Measurements from ENCODE around the gene FAM217B.
"Not testable (repeated sequence)": the region's sequence is repeated elsewhere in the genome, so short reads cannot be mapped to it uniquely, and the experiment has no call there.

FAM217B gene

DNA sequence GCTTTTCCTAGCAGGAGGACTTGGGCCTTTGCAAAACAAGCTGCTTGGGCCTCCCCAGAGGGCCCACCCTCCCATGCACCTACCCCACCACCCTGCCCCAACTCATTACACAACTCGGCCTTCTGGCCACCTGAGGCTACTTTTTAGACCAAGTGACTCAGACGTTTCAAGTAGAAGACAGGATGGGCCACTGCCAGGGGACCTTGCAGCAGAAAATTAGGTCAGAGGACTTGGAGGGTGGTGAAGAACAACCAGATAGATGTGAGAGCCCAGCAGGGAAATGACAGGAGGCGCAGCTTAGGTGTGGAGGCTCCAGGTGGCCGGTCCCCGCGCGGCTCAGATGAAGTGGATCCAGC is 1.5 kb upstream of the FAM217B start:
- no peak for DNase-seq (ENCODE audit: low spot score)

DNA sequence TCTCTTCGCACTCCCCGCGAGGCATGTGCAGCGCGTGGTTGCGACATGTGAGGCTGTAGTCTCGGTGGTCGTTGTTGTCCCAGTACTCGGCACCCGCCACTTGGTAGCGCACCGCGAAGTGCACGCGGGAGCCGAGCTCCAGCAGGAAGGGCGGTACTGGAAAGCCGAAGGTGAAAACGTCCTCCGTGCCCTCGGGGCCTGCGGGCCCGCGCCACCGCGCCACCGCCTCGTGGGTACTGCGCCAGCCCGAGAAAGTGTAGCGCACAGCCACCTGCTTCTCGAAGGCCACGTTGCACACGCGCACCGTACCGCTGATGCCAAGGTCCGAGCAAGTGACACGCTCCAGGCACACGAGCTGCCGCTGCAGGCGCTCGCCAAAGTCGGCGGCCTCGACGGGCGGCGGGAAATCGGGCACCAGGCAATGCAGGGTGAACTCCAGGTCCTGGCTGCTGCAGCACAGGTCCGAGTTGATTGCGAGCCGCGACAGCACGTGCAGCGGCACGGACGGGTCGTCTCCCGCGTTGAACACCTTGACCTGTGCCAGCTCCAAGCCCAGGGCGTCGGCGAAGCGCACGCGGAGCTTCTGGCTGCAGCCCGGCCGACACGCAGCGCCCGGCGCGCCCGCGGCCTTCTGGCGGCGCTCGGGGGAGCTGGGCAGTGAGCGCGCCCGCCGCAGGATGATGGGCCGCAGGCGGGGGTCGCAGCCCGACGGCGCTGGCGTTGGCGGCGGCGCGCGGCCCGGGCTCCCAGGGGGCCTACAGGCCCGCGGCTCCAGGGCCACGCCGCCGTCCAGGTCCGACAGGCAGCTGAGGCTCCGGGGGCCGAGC is 924 bp upstream of the FAM217B start:
- no peak for DNase-seq (ENCODE audit: low spot score)

DNA sequence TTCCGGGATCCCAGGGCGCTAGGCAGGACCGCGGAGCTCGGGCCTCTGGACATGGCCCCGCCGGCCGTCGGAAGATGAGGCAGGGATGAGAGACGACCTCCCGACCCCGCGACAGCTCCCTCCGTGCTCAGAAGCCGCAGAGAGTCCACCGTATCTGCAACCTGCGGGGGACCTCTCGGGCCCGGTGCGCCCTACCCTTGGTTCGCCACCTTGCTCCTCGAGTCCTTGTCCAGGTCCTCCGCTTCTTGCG is 385 bp upstream of the FAM217B start:
- DNase-seq (ENCODE audit: low spot score) = peak; percentile 42

DNA sequence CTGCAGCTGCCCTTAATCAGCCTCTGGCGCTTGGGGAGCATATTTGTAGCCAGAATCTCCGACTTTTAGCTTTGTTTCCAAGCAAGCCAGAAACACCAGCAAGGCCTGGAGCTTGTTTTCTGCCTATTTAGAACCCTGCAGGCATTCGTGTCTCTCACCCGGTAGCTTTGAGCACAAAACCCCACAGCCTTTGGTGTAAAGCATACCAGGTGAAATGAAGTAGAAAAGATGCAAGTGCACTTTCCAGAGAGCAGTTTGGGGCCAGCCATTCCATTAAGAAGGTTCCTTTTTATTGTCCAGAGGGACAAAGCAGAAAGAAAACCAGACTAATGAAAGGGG is 736 bp downstream of the FAM217B start:
- DNase-seq (ENCODE audit: low spot score) = no peak

DNA sequence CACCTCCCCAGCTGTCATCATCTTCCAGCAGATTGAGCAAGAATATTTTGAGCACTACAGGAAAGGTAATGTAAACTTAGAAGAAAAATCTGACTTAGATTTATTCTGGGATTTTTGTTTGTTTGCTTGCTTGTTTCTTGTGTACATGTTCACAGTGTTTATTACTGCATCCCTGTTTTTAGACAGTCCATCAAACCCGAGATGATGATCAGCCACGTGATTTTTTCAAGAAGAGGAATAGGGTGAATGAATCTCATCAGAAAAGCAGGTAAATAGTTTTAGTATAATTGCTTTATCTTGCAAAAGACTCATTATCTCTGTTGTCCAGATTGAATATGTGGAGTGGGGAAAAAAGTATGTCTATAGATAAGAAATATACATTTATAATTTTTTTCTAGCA is 2.1 kb downstream of the FAM217B start:
- no peak for DNase-seq (ENCODE audit: low spot score)

DNA sequence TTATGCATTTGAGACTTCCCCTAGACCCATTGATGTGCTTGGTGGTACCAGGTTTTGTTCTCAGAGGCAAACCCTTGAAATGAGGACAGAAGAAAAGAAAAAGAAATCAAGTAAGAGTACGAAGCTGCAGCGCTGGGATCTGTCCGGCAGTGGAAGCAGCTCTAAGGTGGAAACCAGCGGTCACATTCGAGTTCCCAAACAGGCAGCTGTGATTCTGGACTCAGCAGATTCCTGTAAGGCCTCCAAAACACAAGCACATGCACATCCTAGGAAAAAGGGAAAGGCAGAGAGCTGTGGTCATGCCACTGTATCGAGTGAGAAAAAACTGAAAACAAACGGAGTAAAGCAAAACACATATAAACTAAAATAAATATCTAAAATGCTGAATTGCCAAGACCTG is 4.5 kb downstream of the FAM217B start:
- no peak for DNase-seq (ENCODE audit: low spot score)

DNA sequence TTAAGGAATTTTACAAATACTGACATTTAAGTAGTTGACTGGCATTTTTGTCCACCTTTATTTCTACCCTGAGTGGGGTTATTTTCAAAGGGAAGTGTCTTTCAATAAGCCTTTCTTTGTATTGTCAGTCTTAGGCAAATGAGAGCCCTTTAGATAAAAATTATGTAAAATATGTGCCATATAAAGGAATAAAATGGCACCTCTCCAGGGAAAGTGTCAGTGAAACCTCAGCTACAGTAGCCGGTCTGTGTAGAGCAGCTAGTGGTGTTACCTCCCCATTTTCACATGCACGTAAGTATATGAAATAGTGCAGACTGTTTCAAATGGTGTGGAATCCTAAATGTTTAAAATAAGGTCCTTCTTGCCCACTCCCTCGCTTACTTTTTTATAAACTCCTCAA is 5.0 kb downstream of the FAM217B start:
- no peak for DNase-seq (ENCODE audit: low spot score)

DNA sequence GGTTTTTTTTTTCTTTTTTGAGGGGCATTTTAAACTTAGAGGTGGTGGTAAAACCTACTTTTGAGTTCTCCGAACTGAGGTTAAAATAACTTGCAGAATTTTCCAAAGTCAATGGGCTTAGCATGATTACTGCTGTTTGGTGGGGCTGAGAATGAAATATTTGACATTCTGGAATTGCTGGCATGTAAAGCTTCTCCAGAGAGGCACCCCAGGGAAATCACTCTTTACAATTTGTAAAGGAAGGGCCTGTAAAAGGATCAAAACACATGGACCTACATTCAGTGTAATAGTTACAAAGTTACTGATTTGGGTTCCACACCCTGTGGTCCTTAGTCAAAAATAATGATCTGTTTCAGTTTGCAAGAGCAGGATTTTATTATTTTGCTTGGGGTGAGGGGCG is 5.5 kb downstream of the FAM217B start:
- no peak for DNase-seq (ENCODE audit: low spot score)

DNA sequence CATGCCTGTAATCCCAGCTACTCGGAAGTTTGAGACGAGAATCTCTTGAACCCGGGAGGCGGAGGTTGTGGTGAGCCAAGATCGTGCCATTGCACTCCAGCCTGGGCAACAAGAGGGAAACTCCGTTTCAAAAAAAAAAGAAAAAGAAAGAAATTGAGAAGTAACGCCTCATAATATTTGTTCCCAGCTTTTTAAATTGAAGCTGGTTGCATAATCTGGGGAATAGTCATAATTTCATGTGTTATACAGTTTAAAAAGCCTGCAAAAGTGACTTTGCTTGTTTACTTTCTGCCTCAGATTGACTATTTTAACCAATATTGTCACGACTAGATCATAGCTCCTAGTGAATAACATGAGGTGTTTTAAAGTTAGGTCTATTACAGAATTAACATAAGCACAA is 7.2 kb downstream of the FAM217B start:
- no peak for DNase-seq (ENCODE audit: low spot score)

DNA sequence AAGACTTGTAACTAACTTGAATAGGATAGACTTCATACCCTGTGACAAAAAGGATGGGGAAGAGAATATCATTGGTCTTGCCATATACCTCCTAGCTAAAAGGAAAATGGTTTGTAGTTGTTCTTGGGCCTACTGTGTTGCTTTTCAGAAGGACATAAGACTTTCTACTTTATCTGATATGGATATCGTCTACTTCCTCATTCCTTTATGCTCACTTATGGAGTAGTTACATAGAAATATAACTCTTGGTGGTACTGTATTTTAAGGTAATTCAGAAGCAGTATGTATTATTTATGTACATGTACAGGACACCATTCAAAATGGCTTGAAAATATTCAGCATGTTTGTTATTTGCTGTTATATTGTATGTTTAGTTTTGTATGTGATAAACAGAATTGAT is 8.0 kb downstream of the FAM217B start:
- DNase-seq (ENCODE audit: low spot score) = no peak

DNA sequence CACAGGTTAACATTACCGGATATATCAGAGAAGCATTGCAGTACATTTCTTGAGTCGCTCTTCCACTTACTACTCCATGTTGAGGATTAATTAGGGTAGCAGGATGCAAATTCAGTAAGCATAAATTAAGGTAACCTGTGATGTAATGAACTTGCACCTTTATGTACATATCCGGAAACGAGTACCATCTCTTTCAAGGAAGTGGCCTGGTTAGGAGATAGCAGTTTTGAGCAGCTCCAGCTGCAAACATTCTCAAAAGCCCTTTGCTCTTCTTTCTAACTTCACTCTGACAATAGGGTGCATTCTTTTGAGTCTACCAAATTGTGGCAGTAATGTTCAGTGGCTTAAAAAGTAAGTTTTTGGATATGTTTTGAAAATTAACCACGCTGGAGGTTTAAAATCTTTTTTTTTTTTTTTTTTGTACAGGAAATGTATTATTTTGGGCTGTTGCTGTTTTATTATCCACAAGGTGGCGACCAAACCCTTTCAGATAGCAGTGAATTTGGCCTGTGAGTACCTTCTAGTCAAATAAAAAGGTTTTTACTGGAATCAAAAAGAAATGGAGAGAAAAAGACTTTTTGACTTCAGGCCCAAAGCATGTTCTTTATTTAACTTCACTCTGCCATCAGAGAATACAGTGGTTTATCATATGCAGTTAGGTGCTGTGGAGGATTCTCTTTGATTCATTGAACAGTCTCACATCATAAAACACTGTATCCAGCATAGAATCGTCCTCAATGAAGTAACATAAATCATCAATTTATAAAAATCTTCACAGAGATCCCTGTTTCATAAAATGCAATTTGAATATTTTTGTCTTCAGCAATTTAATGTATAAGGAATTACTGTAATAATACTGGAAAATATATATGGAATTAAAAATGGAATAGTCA is 8.9 kb downstream of the FAM217B start:
- no peak for DNase-seq (ENCODE audit: low spot score)

DNA sequence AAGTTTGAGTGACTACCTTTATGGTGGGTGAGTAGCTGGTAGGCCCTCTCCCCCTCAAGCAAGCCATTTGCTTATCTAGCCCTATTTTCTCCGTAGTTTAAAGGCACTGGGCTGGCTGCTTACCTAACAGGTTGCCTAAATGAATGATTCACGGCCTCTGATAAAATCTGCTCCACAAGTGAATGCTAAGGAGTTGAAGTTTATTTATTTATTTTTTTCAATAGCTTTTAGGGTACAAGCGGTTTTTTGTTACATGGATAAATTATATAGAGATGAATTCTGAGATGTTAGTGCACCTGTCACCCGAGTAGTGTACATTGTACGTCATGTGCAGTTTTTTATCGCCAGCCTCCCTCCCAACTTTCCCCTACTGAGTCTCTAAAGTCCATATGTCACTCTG is 9.7 kb downstream of the FAM217B start:
- DNase-seq (ENCODE audit: low spot score) = no peak

DNA sequence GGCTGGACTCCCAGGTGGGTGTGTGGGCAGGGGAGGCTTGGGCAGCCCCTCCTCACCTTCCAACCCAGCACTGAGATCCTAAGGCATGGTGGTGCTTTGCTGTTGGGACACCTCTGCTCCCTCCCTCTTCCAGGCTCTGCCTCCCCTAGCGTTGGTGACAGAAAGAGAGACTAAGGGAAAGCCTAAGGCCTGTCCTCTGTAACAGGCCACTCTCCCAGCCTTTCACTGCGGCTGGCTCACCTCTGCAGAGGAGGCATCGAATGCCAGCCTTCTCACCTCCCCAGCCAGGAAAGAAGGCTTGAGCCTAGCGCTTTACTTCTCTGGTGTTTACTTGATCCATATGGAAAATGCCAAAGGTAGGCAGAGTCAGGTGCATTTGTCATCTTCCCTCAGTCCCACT is 14.5 kb downstream of the FAM217B start:
- no peak for DNase-seq (ENCODE audit: low spot score)

DNA sequence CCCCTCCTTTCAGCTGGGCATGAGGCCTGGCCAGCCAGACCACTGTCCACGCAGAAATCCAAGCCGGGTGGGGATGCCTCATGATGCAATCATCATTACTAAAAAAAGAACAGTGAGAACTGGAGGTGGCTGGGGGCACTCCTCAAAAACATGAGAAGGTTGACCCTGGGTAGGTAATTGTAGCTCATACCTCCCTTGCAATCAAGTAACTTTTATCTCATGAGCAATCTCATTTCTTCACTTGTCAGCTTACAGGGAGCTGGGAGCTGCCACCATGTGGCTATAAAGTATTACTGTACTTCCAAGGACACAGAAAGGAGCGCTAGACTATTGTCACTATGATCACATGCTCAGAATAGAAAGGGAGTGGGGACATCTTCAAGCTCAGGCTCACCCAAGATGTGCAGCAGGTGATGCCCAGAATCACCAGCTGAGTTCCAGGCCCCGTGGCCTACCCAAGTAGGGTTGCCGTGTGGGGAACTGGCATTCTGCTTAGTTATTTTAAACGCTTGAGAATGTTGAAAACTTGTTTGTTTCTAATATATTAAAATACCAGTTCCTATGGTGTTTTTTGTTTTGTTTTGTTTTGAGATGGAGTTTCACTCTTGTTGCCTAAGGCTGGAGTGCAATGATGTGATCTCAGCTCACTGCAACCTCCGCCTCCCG is 15.1 kb downstream of the FAM217B start:
- no peak for DNase-seq (ENCODE audit: low spot score)

DNA sequence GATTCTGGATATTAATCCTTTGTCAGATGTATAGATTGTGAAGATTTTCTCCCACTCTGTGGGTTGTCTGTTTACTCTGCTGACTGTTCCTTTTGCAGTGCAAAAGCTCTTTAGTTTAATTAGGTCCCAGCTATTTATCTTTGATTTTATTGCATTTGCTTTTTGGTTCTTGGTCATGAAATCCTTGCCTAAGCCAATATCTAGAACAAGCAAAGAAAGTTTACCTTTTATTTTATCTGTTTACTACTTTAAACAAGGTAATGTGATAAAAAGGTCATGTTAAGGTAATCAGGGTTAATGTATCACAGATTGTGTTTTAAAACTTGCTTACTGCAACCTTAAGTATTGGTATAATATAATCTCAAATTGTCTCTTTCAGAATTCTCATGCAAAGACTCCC is 17.4 kb downstream of the FAM217B start:
- not testable (repeated sequence) for DNase-seq (ENCODE audit: low spot score)

DNA sequence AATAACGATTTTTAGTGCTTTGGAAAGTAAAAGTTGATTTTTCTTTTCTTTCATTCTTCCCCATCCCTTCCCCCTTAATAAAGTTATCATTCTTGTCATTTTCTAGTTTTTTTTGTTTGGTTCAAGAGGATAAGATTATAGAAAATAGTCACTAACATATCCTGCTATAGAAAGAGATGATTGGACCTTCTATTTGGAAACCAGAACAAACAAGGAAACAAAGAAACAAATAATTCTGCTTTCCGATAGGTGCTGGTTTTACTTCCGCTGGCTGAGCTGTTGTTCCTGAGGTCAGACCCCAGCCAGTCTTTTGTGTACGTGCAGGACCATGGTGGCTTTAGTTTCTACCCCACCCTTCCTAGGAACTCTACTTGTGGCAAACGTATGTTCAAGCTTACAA is 17.9 kb downstream of the FAM217B start, which contains the start of gene CDH26:
TSS of gene CDH26 (plus strand) at position 301 of the 400 bp plus-strand sequence. CDS start 304 bp downstream, outside the sequence.
- no peak for DNase-seq (ENCODE audit: low spot score)

DNA sequence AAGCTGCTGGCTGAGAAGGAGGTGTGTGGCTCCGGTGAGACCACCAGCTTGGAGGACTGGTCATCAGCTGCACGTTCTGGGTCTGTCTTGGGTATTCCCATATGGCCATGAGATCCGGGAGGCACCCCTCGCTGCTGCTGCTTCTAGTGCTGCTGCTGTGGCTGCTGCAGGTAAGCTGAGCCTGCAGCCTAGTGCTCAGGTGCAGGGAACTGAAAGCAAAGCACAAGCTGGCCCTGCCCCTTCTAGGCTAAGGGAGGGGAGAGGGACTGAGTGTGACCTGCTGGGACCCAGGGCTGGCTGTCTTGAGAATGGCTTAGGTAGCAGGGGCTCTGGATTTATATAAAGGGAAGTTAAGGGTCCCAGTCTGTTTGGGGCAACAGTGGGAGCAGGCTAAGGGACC is 18.4 kb downstream of the FAM217B start:
- no peak for DNase-seq (ENCODE audit: low spot score)

DNA sequence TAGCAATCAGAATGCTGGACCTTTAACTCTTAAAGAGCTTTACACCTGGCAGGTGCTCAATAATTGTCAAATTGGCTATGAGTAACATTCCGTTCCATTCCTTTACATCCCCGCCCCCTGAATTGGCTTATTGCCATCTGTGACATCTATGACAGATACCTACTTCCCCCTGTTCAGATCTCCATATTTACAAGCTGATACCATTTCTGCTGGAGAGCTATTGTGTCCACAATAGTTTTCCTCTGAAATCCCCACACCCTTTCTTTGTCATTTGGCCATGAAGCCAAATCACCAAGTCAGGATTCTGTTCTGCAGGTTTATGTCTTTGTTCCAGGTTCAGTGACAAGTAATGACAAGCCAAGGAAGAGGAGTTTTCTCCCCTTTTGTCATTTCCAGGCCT is 21.2 kb downstream of the FAM217B start:
- no peak for DNase-seq (ENCODE audit: low spot score)

DNA sequence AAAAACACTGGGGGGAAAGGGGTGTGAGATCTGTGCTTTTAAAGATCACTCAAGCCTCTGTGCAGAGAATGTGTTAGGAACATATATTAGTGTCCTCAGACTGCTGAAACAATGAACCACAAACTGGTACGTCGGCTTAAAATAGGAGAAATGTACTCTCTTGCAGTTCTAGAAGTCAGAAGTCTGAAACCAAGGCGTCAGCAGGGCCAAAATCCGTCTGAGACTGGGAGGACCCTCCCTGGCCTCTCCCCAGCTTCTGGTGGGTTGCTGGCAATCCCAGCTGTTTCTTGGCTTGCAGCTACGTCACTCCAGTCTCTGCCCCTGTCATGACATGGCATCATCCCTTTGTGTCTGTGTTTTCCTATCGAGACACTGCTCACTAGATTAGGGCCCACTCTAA is 22.0 kb downstream of the FAM217B start:
- no peak for DNase-seq (ENCODE audit: low spot score)

DNA sequence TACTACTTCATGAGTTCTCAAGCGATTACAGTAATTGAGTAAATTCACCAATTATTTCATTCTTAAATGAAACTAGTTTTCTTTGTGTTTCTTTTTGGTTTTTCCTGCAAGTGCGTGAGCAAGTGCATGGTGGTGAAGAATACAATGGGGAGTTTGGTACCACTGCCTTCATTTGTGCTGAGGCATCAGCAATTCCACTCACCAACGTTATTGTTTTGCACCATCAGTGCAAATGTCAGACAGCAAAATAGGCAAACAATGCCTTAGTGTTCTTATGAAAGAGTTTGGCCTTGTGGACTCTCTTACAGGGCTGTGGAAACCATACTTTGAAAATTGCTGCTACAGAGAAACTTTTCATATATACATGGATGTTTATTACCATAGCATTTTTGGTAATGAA is 26.2 kb downstream of the FAM217B start:
- no peak for DNase-seq (ENCODE audit: low spot score)

DNA sequence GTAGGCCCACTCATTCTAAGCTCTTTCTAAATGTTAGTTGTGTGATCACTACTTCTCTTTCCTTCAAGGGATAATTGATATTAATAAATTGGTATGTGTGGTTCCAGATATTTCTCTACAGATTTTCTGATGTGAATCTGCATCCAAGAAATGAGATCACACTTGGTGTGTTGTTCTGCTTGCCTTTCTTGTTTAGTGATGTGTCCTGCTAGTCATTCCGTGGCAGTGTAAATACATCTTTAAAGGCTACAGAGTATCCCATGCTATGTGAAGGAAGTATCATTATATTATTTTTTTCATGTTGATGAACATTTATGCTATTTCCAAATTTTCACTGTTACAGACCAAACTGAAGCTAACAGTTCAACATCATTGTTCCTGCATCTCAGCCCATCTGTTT is 31.2 kb downstream of the FAM217B start:
- DNase-seq (ENCODE audit: low spot score) = no peak

DNA sequence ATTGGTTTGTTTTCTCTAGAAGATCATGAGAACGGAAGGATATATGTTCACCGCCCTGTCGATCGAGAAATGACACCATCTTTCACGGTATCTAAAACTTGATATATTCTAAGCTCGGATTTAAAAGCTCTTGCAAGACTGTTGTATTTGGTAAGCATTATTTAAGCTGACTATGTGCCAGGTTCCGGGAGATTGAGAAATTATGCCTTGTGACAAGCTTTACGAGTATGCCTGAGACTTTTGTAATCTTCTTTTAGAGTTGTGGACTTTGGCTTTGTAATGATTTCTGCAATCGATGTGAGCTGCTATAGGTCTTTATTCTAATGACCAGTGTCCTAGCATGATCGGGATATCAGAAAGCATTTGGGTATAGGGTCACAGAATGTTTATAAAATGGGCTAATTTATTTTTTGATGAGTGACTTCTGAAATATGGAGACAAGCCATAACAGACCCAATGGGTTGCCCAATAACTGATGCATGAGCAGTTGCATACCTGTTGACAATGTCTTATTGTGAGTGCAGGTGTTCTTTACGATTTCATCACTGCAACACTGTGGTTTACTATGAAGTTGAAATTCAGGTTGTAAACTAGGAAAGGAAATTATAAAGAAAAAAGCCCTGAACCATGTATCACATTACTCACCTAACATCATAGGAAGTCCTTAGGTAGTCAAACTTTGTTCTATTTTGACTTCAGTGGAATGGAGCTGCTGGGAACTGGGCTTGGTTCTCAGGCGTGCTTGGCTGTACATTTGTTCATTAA is 32.0 kb downstream of the FAM217B start:
- DNase-seq (ENCODE audit: low spot score) = no peak
